K562 (cell line): Measurements from ENCODE around the gene COX15. TPM values are rescaled to one million over a fixed set of nuclear protein-coding genes. Genes with fewer than 3 reads are reported as not detected.
A peak's percentile ranks its signal among the peaks of the same experiment; 100 is the strongest.

Experiments used
- DACH1 ChIP-seq: fragments of 450-650 bp; IDR thresholded peaks from 2 replicates; pipeline ENCODE4 v1.6.1; 2018; ENCODE audit not compliant: partially characterized antibody
- MEIS2 ChIP-seq: fragments of 450-650 bp; IDR thresholded peaks from 2 replicates; pipeline ENCODE4 v1.6.1; 2014; ENCODE audit warnings: mild to moderate bottlenecking; ENCODE audit not compliant: partially characterized antibody
- ZNF184 ChIP-seq: sonication (generic); formaldehyde crosslinking; IDR thresholded peaks from 2 replicates; pipeline ENCODE4 v1.5.0; 2020; ENCODE audit warnings: missing genetic modification reagents
- ZNF592 ChIP-seq: fragments of 450-650 bp; IDR thresholded peaks from 2 replicates; pipeline ENCODE4 v1.6.1; 2017; ENCODE audit warnings: antibody characterized with exemption, mild to moderate bottlenecking
- polyA plus RNA-seq, 8 experiments: library from polyadenylated mRNA; depleted of rRNA in 4 of 8; stranded (reverse) in 5 of 8; unstranded in 3 of 8; fragments of >200 nt; fragmentation: Nextera tagmentation in 2 of 8; fragmentation: Illumina TruSeq in 1 of 8; extraction: Ambion mirVana in 2 of 8; extraction: Trizol in 1 of 8; gene quantifications; 2 replicates each; pipeline versions ENCODE4 v1.2.1 to v1.2.3, GENCODE V29; 2011 to 2014; ENCODE audit warnings: inconsistent platforms in 1 of 8, missing spikeins in 1 of 8
- total RNA-seq, 7 experiments: library from RNA; depleted of rRNA in 6 of 7; stranded (reverse); fragments of >200 nt in 6 of 7; fragmentation: Illumina TruSeq in 2 of 7; extraction: Trizol in 2 of 7; gene quantifications; 2 replicates each; pipeline versions ENCODE4 v1.2.1 to v1.2.3, GENCODE V29; 2011 to 2021; ENCODE audit warnings: low replicate concordance in 1 of 7

Gene COX15
- total and polyA plus RNA-seq, 9 of the 15 experiments (the other 6 are each of a cell fraction or from before 2014, with no cell fraction given) = 17.4 to 45.1 (median 23.7) TPM

GRCh38 chr10:99709480-99710229 lies 22.3 kb downstream of the COX15 start (continued):
- TF ChIP-seq ZNF592 (peak; percentile 19; the same call in 1 of the 2 replicates), MEIS2 (peak; percentile 9), ZNF184 (CRISPR knock-in tag) (no peak), DACH1 (peak; percentile 32)
